Common myeloid progenitor, CD34-positive (primary cell): ENCODE measurements around the gene FEM1C.

Experiments used
- CTCF ChIA-PET: fragments of 350-600 bp; sonication (Branson Sonifier 250); formaldehyde crosslinking; loops from one replicate; lab custom pipeline; 2021; ENCODE audit warnings: antibody characterized with exemption; lab: Charles Lee
- POLR2A ChIA-PET: fragments of 350-600 bp; sonication (Branson Sonifier 250); formaldehyde crosslinking; loops from one replicate; lab custom pipeline; 2021; ENCODE audit warnings: antibody characterized with exemption; lab: Charles Lee
- DNase-seq, 3 donors: peaks; one replicate each; pipeline versions ENCODE4 v3.0.0 to v3.0.0-alpha.2; 2013
- H3K27ac ChIP-seq, 2 experiments: 1 replicate in 1 of 2; 2 replicates in 1 of 2; pipeline ENCODE4 v1.7.0; 2013; ENCODE audit warnings: inconsistent platforms in 2 of 2, low read length in 2 of 2, mild to moderate bottlenecking in 2 of 2, low read depth in 1 of 2, moderate library complexity in 1 of 2; ENCODE audit not compliant: severe bottlenecking in 2 of 2, insufficient read depth in 1 of 2, poor library complexity in 1 of 2
- H3K27me3 ChIP-seq, 5 experiments: replicated peaks in 2 of 5; 1 replicate in 3 of 5; 2 replicates in 2 of 5; pipeline versions ENCODE4 v1.6.1 to v1.7.0; 2013; ENCODE audit warnings: low read length in 4 of 5, mild to moderate bottlenecking in 2 of 5, moderate library complexity in 2 of 5, inconsistent platforms in 1 of 5; ENCODE audit not compliant: insufficient read depth in 5 of 5, control insufficient read depth in 4 of 5
- H3K36me3 ChIP-seq, 4 experiments: 1 replicate in 2 of 4; 2 replicates in 2 of 4; pipeline versions ENCODE4 v1.6.1 to v1.7.0; 2013; ENCODE audit warnings: low read length in 3 of 4, control low read depth in 1 of 4, mild to moderate bottlenecking in 1 of 4; ENCODE audit not compliant: control insufficient read depth in 4 of 4, insufficient read depth in 4 of 4
- H3K4me1 ChIP-seq, 4 experiments: 1 replicate in 3 of 4; 2 replicates in 1 of 4; pipeline versions ENCODE4 v1.6.1 to v1.7.1; 2013; ENCODE audit warnings: low read length in 3 of 4, mild to moderate bottlenecking in 3 of 4, control low read depth in 1 of 4, inconsistent platforms in 1 of 4, moderate library complexity in 1 of 4; ENCODE audit not compliant: control insufficient read depth in 4 of 4, insufficient read depth in 4 of 4; ENCODE audit errors: control extremely low read depth in 1 of 4
- H3K4me3 ChIP-seq, 7 experiments: 1 replicate in 4 of 7; 2 replicates in 3 of 7; pipeline versions ENCODE4 v1.5.1 to v1.7.0; 2013; ENCODE audit warnings: mild to moderate bottlenecking in 7 of 7, low read length in 6 of 7, moderate library complexity in 6 of 7, inconsistent platforms in 2 of 7, low read depth in 2 of 7, control low read depth in 1 of 7; ENCODE audit not compliant: insufficient read depth in 4 of 7, control insufficient read depth in 1 of 7; ENCODE audit errors: extremely low read depth in 1 of 7
- H3K9me3 ChIP-seq, 5 experiments: 1 replicate in 4 of 5; 2 replicates in 1 of 5; pipeline versions ENCODE4 v1.6.1 to v1.7.1; 2013; ENCODE audit warnings: low read length in 4 of 5, mild to moderate bottlenecking in 2 of 5, inconsistent platforms in 1 of 5, low read depth in 1 of 5, moderate library complexity in 1 of 5; ENCODE audit not compliant: control insufficient read depth in 4 of 5, insufficient read depth in 2 of 5; ENCODE audit errors: control extremely low read depth in 1 of 5
- WGBS: methylation state at CpG from one replicate; pipeline ENCODE4 v1.1.5; 2013; ENCODE audit not compliant: insufficient coverage; 5-methylcytosine and 5-hydroxymethylcytosine counted together

Gene FEM1C

DNA sequence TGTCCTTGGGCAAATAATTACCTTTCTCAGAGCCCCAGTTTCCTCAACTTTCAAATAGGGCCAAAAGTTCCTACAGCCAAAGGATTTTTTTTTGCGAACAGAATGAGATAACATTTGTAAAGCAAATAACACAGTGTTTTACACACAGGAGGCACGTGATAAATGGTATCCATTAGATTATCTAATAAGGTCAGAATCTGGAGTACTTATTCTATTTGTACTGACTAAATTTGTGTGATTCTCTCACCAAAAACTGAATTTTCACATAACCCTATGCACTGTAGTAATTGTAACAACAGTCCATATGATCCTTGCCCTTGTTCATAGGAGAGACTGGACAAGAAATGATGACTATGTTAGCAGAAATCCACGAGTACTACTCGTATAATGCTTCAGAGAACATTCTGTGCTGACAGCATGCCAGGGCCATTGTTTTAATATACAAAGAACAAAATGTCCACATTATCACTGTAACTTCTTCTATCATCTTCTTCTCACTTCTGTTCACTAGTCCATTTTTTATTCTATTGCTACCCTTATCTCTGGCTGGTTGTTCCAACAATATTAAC is 13.9 kb upstream of the FEM1C start:
- H3K27ac ChIP-seq, result no peak overlapping the region
- POLR2A ChIA-PET, result no interaction called here
- CTCF ChIA-PET, result no interaction called here
- WGBS, result 100% methylated on average over 2 of the region's 4 CpGs
- no peaks in the 10 kb centered on the region for H3K27me3 ChIP-seq
- no peaks in the 10 kb centered on the region for H3K36me3 ChIP-seq
- DNase-seq, result no peak
- no peak overlapping the region for H3K4me3 ChIP-seq
- H3K9me3 ChIP-seq, result peaks cover 0 to 3% (median 0%) of the 10 kb centered on the region in 5 experiments
- H3K4me1 ChIP-seq, result peaks cover 0 to 13% (median 3%) of the 10 kb centered on the region in 4 experiments

DNA sequence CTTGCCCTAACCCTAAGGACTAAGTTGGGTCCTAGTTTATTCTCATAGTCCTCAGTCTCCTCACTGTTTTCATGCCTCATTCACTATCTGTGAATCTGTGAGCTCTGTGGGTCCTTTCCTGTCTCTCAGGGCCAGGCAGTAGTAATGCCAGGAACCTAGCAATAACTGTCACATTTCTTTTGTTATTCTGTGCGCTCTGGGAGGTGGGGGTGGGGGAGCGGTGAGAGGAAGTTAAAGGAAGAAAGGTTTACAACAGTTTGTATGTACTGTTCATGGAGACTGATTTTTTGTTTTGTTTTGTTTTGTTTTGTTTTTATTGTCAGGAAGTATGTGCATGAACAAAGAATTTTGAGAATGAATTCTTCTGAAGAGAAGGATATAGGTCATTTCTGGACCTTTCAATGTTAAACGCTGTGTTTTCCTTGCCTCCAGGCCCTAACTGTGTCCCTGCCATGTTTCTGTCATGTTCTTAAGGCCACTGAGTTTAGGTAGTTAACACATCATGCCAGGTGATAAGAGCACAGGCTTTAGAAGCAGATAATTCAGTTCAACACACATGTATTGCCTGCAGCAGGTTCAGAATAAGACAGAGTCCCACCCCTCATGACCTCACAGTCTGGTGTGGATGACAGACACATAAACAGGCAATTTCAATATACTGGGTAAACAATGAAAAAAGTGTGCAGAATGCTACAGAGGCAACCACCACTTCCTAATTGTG is 13.3 kb upstream of the FEM1C start:
- ChIA-PET POLR2A (no interaction called here), CTCF (no interaction called here)
- no peaks in the 10 kb centered on the region for H3K27me3 ChIP-seq
- no peaks in the 10 kb centered on the region for H3K36me3 ChIP-seq
- H3K4me3 ChIP-seq, result no peak overlapping the region
- 52% methylated on average over 2 of the region's 3 CpGs for WGBS
- DNase-seq, result peak in 2 of 3 donors; percentile 37 to 58
- peaks cover 0 to under 1% (median 0%) of the 10 kb centered on the region in 5 experiments for H3K9me3 ChIP-seq
- H3K4me1 ChIP-seq, result peaks cover 0 to 13% (median 3%) of the 10 kb centered on the region in 4 experiments
- H3K27ac ChIP-seq, result peak overlapping the region in 1 of 2 experiments; percentile 45

DNA sequence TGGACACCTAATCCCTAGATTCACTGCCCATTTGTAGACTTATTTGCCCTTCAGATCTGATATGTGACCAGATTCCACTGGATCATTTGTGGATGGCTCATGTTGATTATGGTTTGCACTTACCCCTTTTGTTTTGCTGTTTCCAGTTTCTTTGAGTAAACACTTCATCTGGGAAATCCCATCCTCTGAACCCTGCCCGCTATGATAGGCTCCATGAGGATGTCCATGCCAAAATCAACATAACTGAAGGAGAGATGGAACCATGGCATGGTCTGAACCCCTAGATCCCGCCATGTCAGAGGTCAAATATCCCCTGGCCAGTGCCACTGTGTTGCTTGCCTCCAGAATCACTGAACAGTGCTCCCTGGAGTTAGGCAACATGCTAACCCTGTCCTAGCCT is 11.7 kb upstream of the FEM1C start:
- no peak overlapping the region for H3K27ac ChIP-seq
- H3K9me3 ChIP-seq, result no peaks in the 10 kb centered on the region
- H3K27me3 ChIP-seq, result no peaks in the 10 kb centered on the region
- 92% methylated on average over 2 of the region's 2 CpGs for WGBS
- H3K36me3 ChIP-seq, result no peaks in the 10 kb centered on the region
- H3K4me1 ChIP-seq, result peaks cover 0 to 13% (median 3%) of the 10 kb centered on the region in 4 experiments
- H3K4me3 ChIP-seq, result no peak overlapping the region
- DNase-seq, result no peak
- ChIA-PET CTCF (no interaction called here), POLR2A (no interaction called here)

DNA sequence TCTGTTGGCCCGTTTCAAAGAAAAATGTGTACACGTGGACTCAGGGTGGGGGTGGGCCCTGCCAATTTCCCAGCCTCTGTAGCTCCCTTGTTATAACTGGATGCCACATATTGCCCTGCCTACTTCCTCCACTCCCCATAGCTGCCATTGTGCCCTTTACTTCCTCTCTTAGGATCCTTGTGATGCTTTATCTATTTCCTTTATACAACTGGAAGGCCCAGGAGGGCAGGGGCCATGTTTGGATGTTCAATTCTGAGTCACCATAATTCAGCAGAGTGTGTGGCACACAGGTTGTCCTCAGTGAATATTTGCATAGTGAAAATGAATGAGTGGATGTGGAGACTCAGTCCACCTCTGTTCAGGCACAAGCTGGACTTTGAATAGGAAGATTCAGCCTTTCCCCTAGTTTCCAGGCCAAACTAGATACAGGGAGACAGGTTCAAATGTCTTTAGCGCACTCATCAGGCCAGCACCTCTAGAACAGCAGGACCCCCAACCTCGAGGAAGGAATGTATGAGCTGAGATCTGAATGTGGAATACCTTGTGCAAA is 10.6 kb upstream of the FEM1C start:
- H3K36me3 ChIP-seq, result no peaks in the 10 kb centered on the region
- ChIA-PET POLR2A (no interaction called here), CTCF (interaction anchor here (0.7 to 1.9 kb wide), 4 partner anchors 11 to 21 kb away, joined by 3 to 5 read pairs (median 4); no protein-coding TSS in a partner anchor)
- H3K27ac ChIP-seq, result no peak overlapping the region
- H3K4me1 ChIP-seq, result peaks cover 0 to 13% (median 3%) of the 10 kb centered on the region in 4 experiments
- H3K4me3 ChIP-seq, result no peak overlapping the region
- H3K27me3 ChIP-seq, result no peaks in the 10 kb centered on the region
- 96% methylated on average over 3 of the region's 4 CpGs for WGBS
- no peak for DNase-seq
- H3K9me3 ChIP-seq, result no peaks in the 10 kb centered on the region

DNA sequence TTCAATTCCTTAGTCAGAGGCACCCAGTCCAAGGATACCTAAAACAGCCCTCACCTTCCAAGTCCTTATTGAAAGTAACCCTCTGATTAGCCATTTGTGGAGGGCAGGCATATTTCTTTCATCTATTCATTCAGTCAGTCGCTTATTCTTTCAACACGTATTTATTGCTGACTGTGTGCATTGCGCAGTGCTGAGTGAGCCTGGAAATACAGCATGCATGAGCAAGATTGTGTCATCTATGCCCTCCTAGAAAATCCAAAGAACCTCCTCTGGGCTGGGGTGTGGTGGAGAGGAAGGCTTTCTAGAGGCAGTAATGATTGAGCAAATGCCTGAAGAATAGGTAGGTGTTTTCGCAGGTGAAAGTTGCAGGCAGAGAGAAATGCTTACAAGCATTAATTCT is 8.5 kb upstream of the FEM1C start:
- DNase-seq, result no peak
- ChIA-PET CTCF (interaction anchor here (1.2 kb wide), 1 partner anchor 21 kb away, joined by 4 read pairs; no protein-coding TSS in a partner anchor), POLR2A (no interaction called here)
- Histone ChIP-seq H3K27me3 (no peaks in the 10 kb centered on the region), H3K4me3 (no peak overlapping the region), H3K9me3 (no peaks in the 10 kb centered on the region), H3K4me1 (peaks cover 0 to 11% (median 2%) of the 10 kb centered on the region in 4 experiments), H3K27ac (no peak overlapping the region), H3K36me3 (no peaks in the 10 kb centered on the region)
- WGBS, result 100% methylated on average over 3 of the region's 4 CpGs

DNA sequence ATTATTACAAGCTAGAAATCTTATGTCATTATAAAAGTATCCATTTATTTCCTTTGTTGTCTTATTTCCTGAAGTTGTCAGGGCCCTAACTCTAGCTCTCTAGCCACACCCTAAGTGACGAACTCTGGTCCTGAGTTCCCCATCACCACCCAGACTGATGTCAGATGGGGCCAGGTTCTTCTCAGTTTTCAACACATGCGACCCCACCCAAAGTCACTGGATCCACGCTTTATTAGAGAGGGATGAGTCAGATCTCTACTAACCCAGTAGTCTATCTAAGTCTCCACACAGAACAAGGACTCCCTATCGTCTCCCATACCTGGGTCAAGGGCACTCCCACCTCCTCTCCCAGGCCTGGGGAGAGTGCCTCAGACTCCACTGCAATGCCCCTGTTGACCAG is 6.8 kb upstream of the FEM1C start:
- no peak for DNase-seq
- CTCF ChIA-PET, result interaction anchor here (2.0 kb wide), 1 partner anchor 15 kb away, joined by 7 read pairs; no protein-coding TSS in a partner anchor
- POLR2A ChIA-PET, result no interaction called here
- no peaks in the 10 kb centered on the region for H3K27me3 ChIP-seq
- H3K9me3 ChIP-seq, result peaks cover 0 to 3% (median 0%) of the 10 kb centered on the region in 5 experiments
- no peaks in the 10 kb centered on the region for H3K36me3 ChIP-seq
- H3K4me1 ChIP-seq, result no peaks in the 10 kb centered on the region
- no peak overlapping the region for H3K27ac ChIP-seq
- 94% methylated on average over 2 of the region's 4 CpGs for WGBS
- no peak overlapping the region for H3K4me3 ChIP-seq

DNA sequence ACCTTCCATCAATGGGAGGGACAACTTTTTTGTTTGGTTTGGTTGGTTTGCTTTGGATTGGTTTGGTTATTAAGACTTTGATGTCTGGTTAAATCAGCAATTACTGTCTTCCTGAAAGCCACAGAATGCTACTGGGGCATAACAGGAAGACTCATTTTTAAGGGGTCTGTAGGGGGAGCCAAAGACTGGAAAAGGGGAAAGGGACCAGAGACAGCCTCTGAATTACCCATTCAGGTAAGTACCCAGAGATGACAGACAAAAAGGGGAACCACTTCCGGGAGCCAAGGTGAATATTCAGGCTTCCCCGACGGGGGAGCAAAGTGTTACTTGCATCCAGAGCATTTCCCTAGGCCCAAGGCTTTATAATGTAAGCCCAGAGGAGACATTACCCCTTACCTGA is 4.6 kb upstream of the FEM1C start:
- H3K27ac ChIP-seq, result no peak overlapping the region
- H3K9me3 ChIP-seq, result peaks cover 0 to 12% (median 3%) of the 10 kb centered on the region in 5 experiments
- H3K4me3 ChIP-seq, result no peak overlapping the region
- ChIA-PET POLR2A (no interaction called here), CTCF (no interaction called here)
- no CpG with 5 or more reads among the region's 3 CpGs for WGBS
- peaks cover 0 to 3% (median 0%) of the 10 kb centered on the region in 4 experiments for H3K4me1 ChIP-seq
- no peaks in the 10 kb centered on the region for H3K36me3 ChIP-seq
- H3K27me3 ChIP-seq, result no peaks in the 10 kb centered on the region
- DNase-seq, result peak; percentile 28 to 41 (median 33)
